ENCODE results near the gene ACD.

- TF ChIP-seq CTCF (IDR thresholded peaks at IDR 0.05; ENCODE audit: control extremely low read depth in 1 of 3, insufficient read depth in 1 of 3, low read depth in 1 of 3, low read length in 3 of 3) (no peak), POLR2A (IDR thresholded peaks at IDR 0.05; ENCODE audit: control extremely low read depth in 1 of 2, low read depth in 2 of 2, low read length in 2 of 2) (no peak), CREB1 (IDR thresholded peaks at IDR 0.05) (no peak), SIN3A (conservative IDR thresholded peaks at IDR 0.05 in 1 of 2, IDR thresholded peaks at IDR 0.05 in 1 of 2; ENCODE audit: low read depth in 1 of 2, low read length in 2 of 2) (no peak), EZH2 (IDR thresholded peaks at IDR 0.05; ENCODE audit: low read depth, low read length, severe bottlenecking) (no peak), EGR1 (IDR thresholded peaks at IDR 0.05; ENCODE audit: borderline replicate concordance, low read depth, low read length) (no peak), MAFK (IDR thresholded peaks at IDR 0.05; ENCODE audit: low read depth, low read length) (no peak)
These were observed 18.0 kb downstream of the ACD start for GRCh38 chr16:67641779-67642708.
